Measurements from ENCODE around the gene MBNL2.

MBNL2 gene

DNA sequence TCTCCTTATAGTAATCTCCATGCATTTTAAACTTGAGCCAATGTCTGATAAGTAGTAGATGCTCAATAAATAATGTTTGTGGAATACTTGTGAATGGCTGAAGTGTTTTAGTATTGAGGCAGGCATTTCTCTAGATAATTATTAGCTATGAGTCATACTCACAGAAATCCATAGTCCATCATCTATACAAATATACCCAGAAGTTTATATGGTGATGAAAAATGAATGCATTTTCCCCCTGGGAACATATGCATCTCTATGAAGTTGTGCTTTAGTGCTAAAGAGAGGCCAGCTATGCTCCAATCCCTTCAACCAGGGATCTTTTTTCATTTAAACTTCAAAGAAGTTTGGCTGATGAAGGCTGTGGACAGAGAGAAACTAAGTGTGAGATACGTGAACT is 17.2 kb downstream of the MBNL2 start:
- Histone ChIP-seq H3K9ac (ENCODE audit: low read length) (no peak overlapping the region), H3K27ac (ENCODE audit: low read depth, low read length) (peak overlapping the region; percentile 58)

DNA sequence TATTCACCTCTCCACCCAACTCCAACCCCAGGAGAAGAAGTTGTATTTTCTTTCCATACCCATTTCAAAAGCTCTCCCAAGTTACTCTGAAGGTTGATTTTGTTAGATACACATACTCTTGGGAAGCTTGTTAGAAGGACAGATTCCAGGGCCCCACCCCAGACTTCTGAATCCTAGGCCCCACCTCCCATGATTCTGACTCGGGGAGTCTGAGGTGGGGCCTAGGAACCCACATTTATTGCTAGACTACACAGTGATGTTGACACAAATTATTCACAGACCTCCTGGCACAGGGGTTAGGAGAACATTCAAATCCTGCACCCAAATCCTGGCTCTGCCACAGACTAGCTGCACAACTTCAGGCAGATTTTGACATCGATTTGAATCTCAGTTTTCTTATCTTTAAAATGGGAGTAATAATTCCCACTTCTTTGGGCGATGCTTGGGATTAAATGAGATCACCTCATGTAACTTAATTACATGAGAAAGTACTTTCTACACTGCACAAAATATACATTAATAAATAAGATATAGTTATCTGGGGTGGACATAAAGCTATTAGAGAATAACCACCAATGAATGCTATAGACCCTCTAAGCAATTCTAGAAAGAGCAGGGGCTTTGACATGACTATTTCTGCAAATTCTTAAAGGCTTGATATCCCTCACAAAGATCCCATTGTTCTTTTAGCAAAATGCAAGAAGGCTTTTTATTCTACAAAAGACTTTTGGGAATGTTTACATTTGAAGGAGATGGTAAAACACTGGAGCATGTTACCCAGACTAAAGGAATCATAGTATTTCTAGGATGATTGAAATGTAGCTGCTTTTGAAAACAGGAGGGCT is 18.0 kb downstream of the MBNL2 start:
- peaks cover 2% of the 10 kb centered on the region for H3K36me3 ChIP-seq (ENCODE audit: control insufficient read depth, insufficient read depth, low read length)
- H3K4me1 ChIP-seq (ENCODE audit: control insufficient read depth, insufficient read depth, low read length) = peaks cover 52% of the 10 kb centered on the region
- no peak overlapping the region for H3K9ac ChIP-seq (ENCODE audit: low read length)
- H3K4me3 ChIP-seq (ENCODE audit: low read length) = no peak overlapping the region
- peak overlapping the region; percentile 58 for H3K27ac ChIP-seq (ENCODE audit: low read depth, low read length)
- H3K27me3 ChIP-seq (ENCODE audit: control insufficient read depth, insufficient read depth, low read length) = no peaks in the 10 kb centered on the region

More for the DNA sequence above, 17.2 kb downstream of the MBNL2 start:
- no peaks in the 10 kb centered on the region for H3K27me3 ChIP-seq (ENCODE audit: control insufficient read depth, insufficient read depth, low read length)
- H3K4me3 ChIP-seq (ENCODE audit: low read length) = no peak overlapping the region
- H3K4me1 ChIP-seq (ENCODE audit: control insufficient read depth, insufficient read depth, low read length) = peaks cover 52% of the 10 kb centered on the region
- peaks cover 2% of the 10 kb centered on the region for H3K36me3 ChIP-seq (ENCODE audit: control insufficient read depth, insufficient read depth, low read length)

DNA sequence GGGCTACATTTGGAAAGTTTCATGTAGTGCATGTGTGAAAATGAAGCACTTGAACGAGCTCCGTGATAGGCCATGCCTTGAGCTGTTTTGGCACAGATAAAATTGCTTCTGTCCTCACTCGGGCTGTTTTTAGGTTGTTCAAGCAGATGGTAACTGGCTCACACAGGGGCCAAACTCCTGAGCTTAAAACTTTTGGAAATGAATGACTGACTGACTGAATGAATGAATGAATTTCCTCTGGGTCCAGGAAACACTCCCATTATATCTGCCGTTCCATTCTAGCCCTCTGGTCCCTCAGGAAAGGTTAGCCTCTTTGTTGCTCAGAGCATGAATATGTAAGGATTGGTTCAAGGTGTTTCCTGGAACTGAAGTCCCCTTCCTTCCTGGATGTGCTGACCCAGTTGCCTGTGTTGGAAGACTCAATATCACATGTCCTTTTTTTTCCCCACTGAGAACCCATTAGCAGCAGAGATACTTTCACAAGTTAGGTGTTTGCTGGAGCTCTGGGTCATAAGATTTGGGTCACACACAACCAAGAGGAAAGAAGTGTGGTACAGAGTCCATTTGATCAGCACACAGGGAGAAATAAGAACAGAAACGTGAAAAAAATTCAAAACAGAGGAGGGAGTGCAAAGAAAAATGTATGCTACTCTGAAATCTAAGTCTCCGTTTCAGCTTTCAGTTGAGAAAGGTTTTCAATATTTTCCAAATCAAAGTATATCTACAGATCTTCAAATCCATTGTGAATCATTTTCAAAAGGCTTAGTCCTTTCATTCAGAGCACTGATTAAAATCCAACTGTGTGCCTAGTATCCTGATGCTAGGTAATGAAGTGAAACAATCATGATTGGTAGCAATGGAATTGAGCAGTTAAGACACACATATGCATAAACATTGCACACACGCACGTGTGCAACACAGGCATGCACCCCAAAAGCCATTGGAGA is 18.9 kb downstream of the MBNL2 start:
- no peaks in the 10 kb centered on the region for H3K27me3 ChIP-seq (ENCODE audit: control insufficient read depth, insufficient read depth, low read length)
- H3K4me3 ChIP-seq (ENCODE audit: low read length) = no peak overlapping the region
- H3K9ac ChIP-seq (ENCODE audit: low read length) = no peak overlapping the region
- H3K4me1 ChIP-seq (ENCODE audit: control insufficient read depth, insufficient read depth, low read length) = peaks cover 52% of the 10 kb centered on the region
- H3K27ac ChIP-seq (ENCODE audit: low read depth, low read length) = peak overlapping the region; percentile 44
- H3K36me3 ChIP-seq (ENCODE audit: control insufficient read depth, insufficient read depth, low read length) = peaks cover 2% of the 10 kb centered on the region

DNA sequence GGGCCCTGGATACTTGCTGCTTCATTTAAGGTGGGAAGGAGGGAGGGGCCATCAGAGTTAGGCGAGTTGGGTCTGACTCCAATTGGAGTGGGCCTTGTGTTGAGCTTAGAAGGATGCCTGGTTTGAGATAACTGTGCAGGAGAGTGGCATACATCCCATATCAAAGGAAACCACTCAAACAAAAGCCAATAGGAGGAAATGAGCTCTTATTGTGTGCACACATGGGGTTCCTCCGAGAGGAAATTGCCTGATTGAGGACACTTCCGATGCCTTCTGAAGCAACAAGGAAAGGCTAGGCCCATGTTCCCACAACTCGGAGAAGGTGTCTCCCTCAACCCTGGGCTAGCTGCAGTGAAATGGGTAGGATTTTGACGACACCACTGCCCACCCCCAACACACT is 19.6 kb downstream of the MBNL2 start:
- Histone ChIP-seq H3K27me3 (ENCODE audit: control insufficient read depth, insufficient read depth, low read length) (no peaks in the 10 kb centered on the region), H3K36me3 (ENCODE audit: control insufficient read depth, insufficient read depth, low read length) (peaks cover 2% of the 10 kb centered on the region), H3K27ac (ENCODE audit: low read depth, low read length) (no peak overlapping the region), H3K4me1 (ENCODE audit: control insufficient read depth, insufficient read depth, low read length) (peaks cover 50% of the 10 kb centered on the region), H3K4me3 (ENCODE audit: low read length) (no peak overlapping the region), H3K9ac (ENCODE audit: low read length) (no peak overlapping the region)

DNA sequence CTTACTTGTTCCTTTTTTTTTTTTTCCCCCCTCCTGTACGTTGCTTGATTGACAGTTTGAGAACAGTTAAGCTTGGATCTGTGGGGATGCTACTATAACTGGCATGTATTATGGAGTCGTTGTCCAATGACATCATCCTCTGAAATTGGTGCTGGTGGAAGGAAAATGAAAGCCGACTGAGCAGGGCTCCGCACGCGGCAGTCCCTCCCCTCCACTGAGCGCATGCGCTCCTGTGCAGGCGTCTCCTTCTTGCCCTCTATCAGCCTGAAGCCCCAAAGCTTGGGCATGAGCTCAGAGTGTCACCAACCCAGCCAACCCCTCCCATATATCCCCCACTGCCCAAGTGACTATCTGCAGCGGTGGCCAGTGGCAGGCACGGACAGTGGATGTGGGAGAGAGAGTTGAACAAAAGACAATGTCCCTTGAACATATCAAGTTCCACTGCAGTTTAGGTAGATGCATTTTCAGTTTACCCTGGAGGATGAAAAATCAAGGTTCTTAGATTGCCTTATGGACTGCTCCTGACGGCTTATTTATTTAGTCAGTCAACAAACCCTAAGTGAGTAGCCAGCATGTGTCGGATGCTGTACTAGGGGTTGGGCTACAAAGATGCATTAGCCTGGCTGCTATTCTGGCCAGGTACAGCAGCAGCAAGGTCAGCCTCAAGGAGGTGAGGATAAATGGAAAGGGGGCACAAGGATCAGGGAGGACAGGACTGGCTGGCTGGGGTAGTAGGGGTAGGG is 20.8 kb downstream of the MBNL2 start:
- H3K9ac ChIP-seq (ENCODE audit: low read length) = no peak overlapping the region
- H3K4me3 ChIP-seq (ENCODE audit: low read length) = no peak overlapping the region
- H3K36me3 ChIP-seq (ENCODE audit: control insufficient read depth, insufficient read depth, low read length) = peaks cover 2% of the 10 kb centered on the region
- peaks cover 56% of the 10 kb centered on the region for H3K4me1 ChIP-seq (ENCODE audit: control insufficient read depth, insufficient read depth, low read length)
- peak overlapping the region; percentile 71 for H3K27ac ChIP-seq (ENCODE audit: low read depth, low read length)
- no peaks in the 10 kb centered on the region for H3K27me3 ChIP-seq (ENCODE audit: control insufficient read depth, insufficient read depth, low read length)

DNA sequence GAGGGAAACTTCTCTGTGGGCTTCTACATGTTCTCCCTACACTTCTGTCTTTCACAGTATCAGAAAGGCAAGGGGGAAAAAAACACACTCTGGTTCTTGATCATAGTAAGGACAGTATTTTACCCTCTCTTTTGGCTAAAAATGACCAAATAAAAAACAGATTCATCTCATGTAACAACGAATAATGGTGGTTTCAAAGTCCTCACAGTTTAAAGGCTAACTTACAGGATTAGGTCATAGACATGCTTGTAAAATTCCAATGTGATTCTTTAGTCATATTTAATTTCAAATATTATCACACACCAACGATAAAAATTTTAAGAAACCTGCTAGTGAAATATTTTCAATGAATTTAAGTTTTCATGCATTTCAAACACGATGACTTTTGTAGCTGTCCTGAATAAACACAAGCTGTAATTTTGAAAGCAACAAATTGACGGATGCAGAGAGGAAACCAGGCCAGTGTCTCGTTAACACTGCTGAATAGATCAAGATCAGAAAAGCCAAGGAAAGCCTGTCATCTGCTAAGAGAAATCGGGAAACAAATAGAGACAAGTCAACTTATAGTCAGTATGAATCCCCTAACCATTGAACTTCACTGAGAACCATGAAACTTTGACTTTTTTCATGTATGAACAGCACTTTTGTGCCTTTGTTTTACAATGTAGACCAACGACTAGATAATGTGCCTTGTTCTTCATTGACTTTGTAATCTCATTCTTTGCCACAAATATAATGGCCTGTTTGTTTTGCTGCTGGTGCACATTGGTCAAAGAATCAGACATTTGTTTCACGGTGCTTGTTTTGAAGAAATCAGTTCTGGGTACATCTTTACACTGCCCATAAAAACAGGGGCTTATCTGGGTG is 22.0 kb downstream of the MBNL2 start:
- Histone ChIP-seq H3K27ac (ENCODE audit: low read depth, low read length) (peak overlapping the region; percentile 71), H3K36me3 (ENCODE audit: control insufficient read depth, insufficient read depth, low read length) (no peaks in the 10 kb centered on the region), H3K4me3 (ENCODE audit: low read length) (peak overlapping the region; percentile 44), H3K4me1 (ENCODE audit: control insufficient read depth, insufficient read depth, low read length) (peaks cover 54% of the 10 kb centered on the region), H3K9ac (ENCODE audit: low read length) (no peak overlapping the region), H3K27me3 (ENCODE audit: control insufficient read depth, insufficient read depth, low read length) (no peaks in the 10 kb centered on the region)

DNA sequence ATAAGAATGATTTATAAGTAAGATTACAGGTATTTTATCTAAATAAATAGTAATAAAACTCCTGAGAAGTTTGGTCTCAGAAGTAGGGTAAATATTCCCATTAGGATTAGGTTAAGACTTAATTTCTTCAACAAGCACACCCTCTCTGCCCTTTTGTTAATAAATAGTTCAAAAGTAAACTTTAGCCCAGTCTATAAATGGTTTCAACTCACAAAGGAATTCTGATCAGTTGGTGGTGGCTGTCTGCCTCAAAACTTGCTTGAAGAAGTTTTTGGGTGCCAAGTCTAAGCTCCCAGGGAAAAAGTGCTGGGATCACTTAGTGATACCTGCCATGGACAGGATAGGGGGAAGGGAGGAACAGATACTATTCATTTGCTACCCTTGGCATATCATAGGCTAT is 22.9 kb downstream of the MBNL2 start:
- no peak overlapping the region for H3K4me3 ChIP-seq (ENCODE audit: low read length)
- peaks cover 52% of the 10 kb centered on the region for H3K4me1 ChIP-seq (ENCODE audit: control insufficient read depth, insufficient read depth, low read length)
- no peaks in the 10 kb centered on the region for H3K27me3 ChIP-seq (ENCODE audit: control insufficient read depth, insufficient read depth, low read length)
- H3K27ac ChIP-seq (ENCODE audit: low read depth, low read length) = peak overlapping the region; percentile 46
- no peak overlapping the region for H3K9ac ChIP-seq (ENCODE audit: low read length)
- H3K36me3 ChIP-seq (ENCODE audit: control insufficient read depth, insufficient read depth, low read length) = no peaks in the 10 kb centered on the region

DNA sequence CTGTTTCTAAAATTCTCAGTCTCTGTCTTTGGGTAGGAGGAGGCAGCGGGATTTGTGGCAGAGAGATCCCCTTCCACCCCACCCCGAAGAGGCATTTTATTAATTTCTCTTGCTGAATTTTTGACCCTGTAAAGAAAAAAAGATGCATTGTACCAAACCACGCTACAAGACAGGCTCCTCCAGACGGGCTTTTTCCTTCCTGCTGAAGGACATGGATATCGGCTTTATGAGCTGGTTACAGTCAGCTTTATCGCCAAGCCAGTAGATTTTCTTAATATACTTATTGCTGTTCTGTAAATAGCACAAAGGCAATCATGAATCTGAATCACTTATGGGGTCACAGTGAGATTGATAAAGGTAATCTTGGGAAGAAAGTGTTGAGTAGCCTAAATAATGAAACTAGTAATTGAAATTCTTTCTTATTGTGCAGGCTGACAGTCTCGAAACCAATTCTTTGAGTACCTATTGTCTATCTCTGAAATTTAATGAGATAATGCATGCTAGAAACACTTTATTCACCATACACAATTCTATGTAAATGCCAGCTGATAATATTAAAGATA is 24.5 kb downstream of the MBNL2 start:
- Histone ChIP-seq H3K9ac (ENCODE audit: low read length) (no peak overlapping the region), H3K4me3 (ENCODE audit: low read length) (peak overlapping the region; percentile 10), H3K27ac (ENCODE audit: low read depth, low read length) (peak overlapping the region; percentile 74), H3K36me3 (ENCODE audit: control insufficient read depth, insufficient read depth, low read length) (no peaks in the 10 kb centered on the region), H3K27me3 (ENCODE audit: control insufficient read depth, insufficient read depth, low read length) (no peaks in the 10 kb centered on the region), H3K4me1 (ENCODE audit: control insufficient read depth, insufficient read depth, low read length) (peaks cover 49% of the 10 kb centered on the region)

DNA sequence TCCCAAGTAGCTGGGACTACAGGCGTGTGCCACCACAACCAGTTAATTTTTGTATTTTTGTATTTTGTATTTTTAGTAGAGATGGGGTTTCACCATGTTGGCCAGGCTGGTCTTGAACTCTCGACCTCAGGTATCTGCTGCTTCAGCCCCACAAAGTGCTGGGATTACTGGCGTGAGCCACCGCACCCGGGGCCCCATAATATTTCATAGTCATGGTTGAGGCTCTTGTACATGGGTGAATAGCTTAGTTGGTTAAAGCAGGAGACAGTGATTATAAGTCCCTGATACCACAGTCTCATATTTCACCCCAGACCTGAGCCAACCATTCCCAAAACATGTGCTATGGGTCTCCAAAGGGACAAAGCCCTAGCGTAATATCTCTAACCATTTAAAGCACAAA is 26.1 kb downstream of the MBNL2 start:
- H3K27ac ChIP-seq (ENCODE audit: low read depth, low read length) = peak overlapping the region; percentile 8
- peaks cover 41% of the 10 kb centered on the region for H3K4me1 ChIP-seq (ENCODE audit: control insufficient read depth, insufficient read depth, low read length)
- no peaks in the 10 kb centered on the region for H3K27me3 ChIP-seq (ENCODE audit: control insufficient read depth, insufficient read depth, low read length)
- no peaks in the 10 kb centered on the region for H3K36me3 ChIP-seq (ENCODE audit: control insufficient read depth, insufficient read depth, low read length)
- no peak overlapping the region for H3K4me3 ChIP-seq (ENCODE audit: low read length)
- no peak overlapping the region for H3K9ac ChIP-seq (ENCODE audit: low read length)

DNA sequence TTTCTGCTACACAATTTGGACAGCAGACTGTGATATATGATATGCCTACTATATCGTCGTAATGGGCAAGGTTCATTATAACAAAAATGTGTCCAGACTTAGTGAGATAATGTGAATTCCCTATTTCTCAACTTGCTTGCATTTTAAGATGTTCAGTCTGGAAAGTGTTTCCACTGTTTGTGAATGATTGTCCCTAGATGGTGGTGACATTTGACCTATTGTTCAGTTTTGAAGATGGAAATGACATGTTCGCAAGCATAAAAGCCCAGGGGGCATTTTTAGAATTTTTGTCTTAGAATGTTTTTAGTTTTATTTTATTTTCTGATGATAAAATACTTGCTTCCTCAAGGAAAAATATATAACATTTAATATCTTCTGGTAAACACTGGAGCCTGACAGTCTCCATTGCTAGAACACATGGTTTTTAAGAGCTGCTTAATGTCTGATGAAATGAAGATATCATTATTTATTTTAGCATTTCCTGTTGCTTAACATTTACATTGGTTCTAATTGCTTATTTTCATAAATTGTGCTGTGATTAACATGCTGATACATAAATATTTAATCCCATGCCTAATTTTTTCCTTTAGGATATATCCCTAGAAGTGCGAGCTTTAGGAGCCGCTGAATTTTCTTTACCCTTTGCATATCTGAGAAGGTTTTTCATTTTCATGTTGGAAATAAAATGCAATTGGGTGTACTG is 27.1 kb downstream of the MBNL2 start:
- Histone ChIP-seq H3K4me1 (ENCODE audit: control insufficient read depth, insufficient read depth, low read length) (peaks cover 33% of the 10 kb centered on the region), H3K27me3 (ENCODE audit: control insufficient read depth, insufficient read depth, low read length) (no peaks in the 10 kb centered on the region), H3K36me3 (ENCODE audit: control insufficient read depth, insufficient read depth, low read length) (no peaks in the 10 kb centered on the region), H3K27ac (ENCODE audit: low read depth, low read length) (no peak overlapping the region), H3K9ac (ENCODE audit: low read length) (no peak overlapping the region), H3K4me3 (ENCODE audit: low read length) (no peak overlapping the region)

Measured in rectal smooth muscle tissue (tissue), 1 donor.